ENCODE measurements around the gene RPL18. TPM values are rescaled to one million over a fixed set of nuclear protein-coding genes. Genes with fewer than 3 reads are reported as not detected.

The RPL18 gene
- total and polyA plus RNA-seq, 9 of the 15 experiments (the other 6 are each of a cell fraction or from before 2014, with no cell fraction given) = 312 to 2,635 (median 1,653) TPM

DNA sequence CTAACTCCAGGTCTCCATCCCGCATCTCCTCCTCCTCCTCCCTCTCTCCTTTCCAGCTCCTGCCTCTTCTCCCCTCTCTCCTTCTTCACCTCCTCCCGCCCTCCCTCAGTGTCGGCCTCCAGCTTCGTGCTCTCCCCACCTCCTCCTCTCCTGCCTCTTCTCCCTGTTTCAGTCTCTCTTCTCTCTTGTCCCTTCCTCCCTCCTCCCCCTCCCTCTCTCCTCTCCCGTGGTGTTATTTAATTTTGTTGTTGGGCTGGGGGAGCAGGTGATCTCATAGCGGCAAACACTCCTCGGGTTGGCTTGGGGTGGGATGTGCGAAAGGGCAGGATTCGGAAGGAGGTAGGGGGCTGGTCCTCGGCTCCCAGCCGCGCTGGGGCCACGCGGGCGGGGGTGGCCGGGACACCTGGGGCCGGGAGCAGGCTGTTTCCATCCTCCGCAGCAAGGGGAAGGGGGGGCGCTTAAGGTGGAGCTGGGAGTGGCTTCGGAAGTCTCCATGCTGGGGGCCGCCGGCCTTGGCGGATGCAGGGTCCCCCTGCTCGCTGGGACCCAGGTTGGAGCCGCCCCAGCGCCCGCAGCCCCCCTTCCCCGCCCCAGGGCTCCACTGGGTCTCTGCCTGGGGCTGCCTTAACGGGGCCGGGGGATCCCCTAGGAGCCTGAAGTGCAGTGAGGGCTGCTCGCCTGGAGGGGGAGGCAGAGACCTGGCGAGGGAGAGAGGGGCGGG, 27.2 kb upstream of the RPL18 start, which contains the start of gene CA11 (continued):
- TF ChIP-seq, protein P1, sequence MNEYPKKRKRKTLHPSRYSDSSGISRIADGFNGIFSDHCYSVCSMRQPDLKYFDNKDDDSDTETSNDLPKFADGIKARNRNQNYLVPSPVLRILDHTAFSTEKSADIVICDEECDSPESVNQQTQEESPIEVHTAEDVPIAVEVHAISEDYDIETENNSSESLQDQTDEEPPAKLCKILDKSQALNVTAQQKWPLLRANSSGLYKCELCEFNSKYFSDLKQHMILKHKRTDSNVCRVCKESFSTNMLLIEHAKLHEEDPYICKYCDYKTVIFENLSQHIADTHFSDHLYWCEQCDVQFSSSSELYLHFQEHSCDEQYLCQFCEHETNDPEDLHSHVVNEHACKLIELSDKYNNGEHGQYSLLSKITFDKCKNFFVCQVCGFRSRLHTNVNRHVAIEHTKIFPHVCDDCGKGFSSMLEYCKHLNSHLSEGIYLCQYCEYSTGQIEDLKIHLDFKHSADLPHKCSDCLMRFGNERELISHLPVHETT (CRISPR knock-in tag; conservative IDR thresholded peaks at IDR 0.05 in 1 of 2, IDR thresholded peaks at IDR 0.05 in 1 of 2) = no peak
- TF ChIP-seq SMARCA5 (IDR thresholded peaks at IDR 0.05) (peak; percentile 77), ZNF766 (CRISPR knock-in tag; conservative IDR thresholded peaks at IDR 0.05) (no peak), MYC (IDR thresholded peaks at IDR 0.05; ENCODE audit: low read depth, low read length) (peak; percentile 43; the same call in 1 of the 2 replicates), MYC (CRISPR knock-in tag; IDR thresholded peaks at IDR 0.05; ENCODE audit: borderline replicate concordance, low read depth) (peak; percentile 67; the same call in 1 of the 2 replicates), KLF16 (IDR thresholded peaks at IDR 0.05) (peak; percentile 69), SIN3B (IDR thresholded peaks at IDR 0.05; ENCODE audit: low read depth) (peak; percentile 49; the same call in 1 of the 2 replicates), CBX3 (IDR thresholded peaks at IDR 0.05; ENCODE audit: borderline replicate concordance in 1 of 2, low read length in 2 of 2) (peak in 1 of 2 experiments; percentile 14; a peak in 1 of 3 replicates), ZBTB7A (IDR thresholded peaks at IDR 0.05; ENCODE audit: borderline replicate concordance, control insufficient read depth, low read depth, low read length) (peak; percentile 88), ZNF282 (CRISPR knock-in tag; IDR thresholded peaks at IDR 0.05) (no peak), SOX6 (IDR thresholded peaks at IDR 0.05) (no peak), ZFP1 (CRISPR knock-in tag; IDR thresholded peaks at IDR 0.05) (no peak)
- TF ChIP-seq, protein P2, sequence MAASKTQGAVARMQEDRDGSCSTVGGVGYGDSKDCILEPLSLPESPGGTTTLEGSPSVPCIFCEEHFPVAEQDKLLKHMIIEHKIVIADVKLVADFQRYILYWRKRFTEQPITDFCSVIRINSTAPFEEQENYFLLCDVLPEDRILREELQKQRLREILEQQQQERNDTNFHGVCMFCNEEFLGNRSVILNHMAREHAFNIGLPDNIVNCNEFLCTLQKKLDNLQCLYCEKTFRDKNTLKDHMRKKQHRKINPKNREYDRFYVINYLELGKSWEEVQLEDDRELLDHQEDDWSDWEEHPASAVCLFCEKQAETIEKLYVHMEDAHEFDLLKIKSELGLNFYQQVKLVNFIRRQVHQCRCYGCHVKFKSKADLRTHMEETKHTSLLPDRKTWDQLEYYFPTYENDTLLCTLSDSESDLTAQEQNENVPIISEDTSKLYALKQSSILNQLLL (CRISPR knock-in tag; IDR thresholded peaks at IDR 0.05; ENCODE audit: borderline replicate concordance) = no peak
- TF ChIP-seq, protein P3, sequence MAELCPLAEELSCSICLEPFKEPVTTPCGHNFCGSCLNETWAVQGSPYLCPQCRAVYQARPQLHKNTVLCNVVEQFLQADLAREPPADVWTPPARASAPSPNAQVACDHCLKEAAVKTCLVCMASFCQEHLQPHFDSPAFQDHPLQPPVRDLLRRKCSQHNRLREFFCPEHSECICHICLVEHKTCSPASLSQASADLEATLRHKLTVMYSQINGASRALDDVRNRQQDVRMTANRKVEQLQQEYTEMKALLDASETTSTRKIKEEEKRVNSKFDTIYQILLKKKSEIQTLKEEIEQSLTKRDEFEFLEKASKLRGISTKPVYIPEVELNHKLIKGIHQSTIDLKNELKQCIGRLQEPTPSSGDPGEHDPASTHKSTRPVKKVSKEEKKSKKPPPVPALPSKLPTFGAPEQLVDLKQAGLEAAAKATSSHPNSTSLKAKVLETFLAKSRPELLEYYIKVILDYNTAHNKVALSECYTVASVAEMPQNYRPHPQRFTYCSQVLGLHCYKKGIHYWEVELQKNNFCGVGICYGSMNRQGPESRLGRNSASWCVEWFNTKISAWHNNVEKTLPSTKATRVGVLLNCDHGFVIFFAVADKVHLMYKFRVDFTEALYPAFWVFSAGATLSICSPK (IDR thresholded peaks at IDR 0.05; ENCODE audit: borderline replicate concordance) = 0 out of 2 replicates have a peak, but pooled peaks have one; percentile 69
- TF ChIP-seq, protein P4, sequence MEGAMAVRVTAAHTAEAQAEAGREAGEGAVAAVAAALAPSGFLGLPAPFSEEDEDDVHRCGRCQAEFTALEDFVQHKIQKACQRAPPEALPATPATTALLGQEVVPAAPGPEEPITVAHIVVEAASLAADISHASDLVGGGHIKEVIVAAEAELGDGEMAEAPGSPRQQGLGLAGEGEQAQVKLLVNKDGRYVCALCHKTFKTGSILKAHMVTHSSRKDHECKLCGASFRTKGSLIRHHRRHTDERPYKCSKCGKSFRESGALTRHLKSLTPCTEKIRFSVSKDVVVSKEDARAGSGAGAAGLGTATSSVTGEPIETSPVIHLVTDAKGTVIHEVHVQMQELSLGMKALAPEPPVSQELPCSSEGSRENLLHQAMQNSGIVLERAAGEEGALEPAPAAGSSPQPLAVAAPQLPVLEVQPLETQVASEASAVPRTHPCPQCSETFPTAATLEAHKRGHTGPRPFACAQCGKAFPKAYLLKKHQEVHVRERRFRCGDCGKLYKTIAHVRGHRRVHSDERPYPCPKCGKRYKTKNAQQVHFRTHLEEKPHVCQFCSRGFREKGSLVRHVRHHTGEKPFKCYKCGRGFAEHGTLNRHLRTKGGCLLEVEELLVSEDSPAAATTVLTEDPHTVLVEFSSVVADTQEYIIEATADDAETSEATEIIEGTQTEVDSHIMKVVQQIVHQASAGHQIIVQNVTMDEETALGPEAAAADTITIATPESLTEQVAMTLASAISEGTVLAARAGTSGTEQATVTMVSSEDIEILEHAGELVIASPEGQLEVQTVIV (CRISPR knock-in tag; IDR thresholded peaks at IDR 0.05; ENCODE audit: borderline replicate concordance) = no peak
- TF ChIP-seq, protein P5, sequence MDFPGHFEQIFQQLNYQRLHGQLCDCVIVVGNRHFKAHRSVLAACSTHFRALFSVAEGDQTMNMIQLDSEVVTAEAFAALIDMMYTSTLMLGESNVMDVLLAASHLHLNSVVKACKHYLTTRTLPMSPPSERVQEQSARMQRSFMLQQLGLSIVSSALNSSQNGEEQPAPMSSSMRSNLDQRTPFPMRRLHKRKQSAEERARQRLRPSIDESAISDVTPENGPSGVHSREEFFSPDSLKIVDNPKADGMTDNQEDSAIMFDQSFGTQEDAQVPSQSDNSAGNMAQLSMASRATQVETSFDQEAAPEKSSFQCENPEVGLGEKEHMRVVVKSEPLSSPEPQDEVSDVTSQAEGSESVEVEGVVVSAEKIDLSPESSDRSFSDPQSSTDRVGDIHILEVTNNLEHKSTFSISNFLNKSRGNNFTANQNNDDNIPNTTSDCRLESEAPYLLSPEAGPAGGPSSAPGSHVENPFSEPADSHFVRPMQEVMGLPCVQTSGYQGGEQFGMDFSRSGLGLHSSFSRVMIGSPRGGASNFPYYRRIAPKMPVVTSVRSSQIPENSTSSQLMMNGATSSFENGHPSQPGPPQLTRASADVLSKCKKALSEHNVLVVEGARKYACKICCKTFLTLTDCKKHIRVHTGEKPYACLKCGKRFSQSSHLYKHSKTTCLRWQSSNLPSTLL (IDR thresholded peaks at IDR 0.05) = 0 out of 2 replicates have a peak, but pooled peaks have one; percentile 72

Measured in K562 (cell line).